K562 (cell line): Measurements from ENCODE around the gene PDE1C. TPM values are rescaled to one million over a fixed set of nuclear protein-coding genes. Genes with fewer than 3 reads are reported as not detected.
A peak's percentile ranks its signal among the peaks of the same experiment; 100 is the strongest.

Source experiments
- TEAD1 ChIP-seq, 2 experiments: fragments of 450-650 bp in 1 of 2; sonication (generic) in 1 of 2; formaldehyde crosslinking; IDR thresholded peaks; 2 replicates each; pipeline versions ENCODE4 v1.4.0 to v1.8.0; 2020 to 2022; ENCODE audit warnings: mild to moderate bottlenecking in 2 of 2, missing genetic modification reagents in 1 of 2
- polyA plus RNA-seq, 8 experiments: library from polyadenylated mRNA; depleted of rRNA in 4 of 8; stranded (reverse) in 5 of 8; unstranded in 3 of 8; fragments of >200 nt; fragmentation: Nextera tagmentation in 2 of 8; fragmentation: Illumina TruSeq in 1 of 8; extraction: Ambion mirVana in 2 of 8; extraction: Trizol in 1 of 8; gene quantifications; 2 replicates each; pipeline versions ENCODE4 v1.2.1 to v1.2.3, GENCODE V29; 2011 to 2014; ENCODE audit warnings: inconsistent platforms in 1 of 8, missing spikeins in 1 of 8
- total RNA-seq, 7 experiments: library from RNA; depleted of rRNA in 6 of 7; stranded (reverse); fragments of >200 nt in 6 of 7; fragmentation: Illumina TruSeq in 2 of 7; extraction: Trizol in 2 of 7; gene quantifications; 2 replicates each; pipeline versions ENCODE4 v1.2.1 to v1.2.3, GENCODE V29; 2011 to 2021; ENCODE audit warnings: low replicate concordance in 1 of 7
- TF ChIP-seq, protein P1 (sequence below): fragments of 450-650 bp; IDR thresholded peaks from 2 replicates; pipeline ENCODE4 v1.6.1; 2018; ENCODE audit not compliant: partially characterized antibody
- TF ChIP-seq, protein P2 (sequence below): fragments of 250-450 bp; sonication (Bioruptor Pico); IDR thresholded peaks from 2 replicates; pipeline ENCODE4 v1.8.0; 2021; ENCODE audit warnings: mild to moderate bottlenecking, moderate library complexity

The PDE1C gene
- total and polyA plus RNA-seq, 9 of the 15 experiments (the other 6 are each of a cell fraction or from before 2014, with no cell fraction given) = under 0.01 to 0.01 TPM; not detected in 7

DNA sequence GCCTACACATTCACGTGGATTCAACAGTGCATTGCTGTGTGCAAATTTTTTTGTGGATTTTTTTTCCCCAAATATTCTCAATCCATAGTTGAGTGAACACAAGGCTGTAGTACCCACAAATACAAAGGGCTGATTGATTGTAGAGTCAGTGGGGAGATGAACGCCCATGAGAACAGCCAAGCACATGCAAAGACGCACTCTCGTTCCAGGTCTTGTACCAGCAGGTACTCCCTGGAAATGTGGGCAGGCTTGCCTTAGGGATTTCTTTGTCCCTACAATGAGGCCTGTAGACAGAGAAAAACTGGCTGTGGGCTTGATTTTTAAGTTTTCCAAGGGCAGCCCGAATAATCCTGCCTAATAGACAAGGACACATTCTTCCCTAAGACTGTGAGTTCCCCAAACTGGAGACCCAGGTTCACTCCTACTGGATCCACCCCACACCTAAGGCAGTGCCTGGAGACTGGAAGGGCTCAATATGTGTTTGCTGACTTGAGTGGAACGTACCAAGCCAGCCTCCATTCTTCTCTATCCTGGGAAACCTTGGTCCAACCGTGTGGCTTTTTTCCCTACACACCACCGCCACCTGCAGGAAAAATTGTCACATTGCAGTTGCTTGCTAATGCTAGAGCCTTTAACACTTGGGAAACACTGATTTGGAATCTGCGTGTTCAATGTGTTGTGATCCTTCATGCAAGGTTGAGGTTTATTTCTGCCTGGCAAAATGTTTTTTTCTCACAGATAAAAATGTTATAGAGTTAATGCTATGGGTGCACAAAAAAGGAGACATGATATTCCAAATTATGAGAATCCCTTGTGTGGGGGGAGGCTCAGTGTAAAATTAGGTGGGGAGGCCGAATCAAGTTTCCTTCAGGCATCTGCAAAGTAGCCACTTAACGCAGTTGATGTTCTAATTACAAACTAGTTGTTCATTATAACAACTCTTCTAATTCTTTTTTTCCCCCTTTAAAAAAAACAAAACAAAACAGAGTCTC lies 333.9 kb downstream of the PDE1C start (continued):
- TF ChIP-seq TEAD1 (CRISPR knock-in tag; IDR thresholded peaks at IDR 0.05) = 0 out of 4 replicates have a peak, but pooled peaks of 1 of the 2 experiments have one; percentile 9
- TF ChIP-seq, protein P1, sequence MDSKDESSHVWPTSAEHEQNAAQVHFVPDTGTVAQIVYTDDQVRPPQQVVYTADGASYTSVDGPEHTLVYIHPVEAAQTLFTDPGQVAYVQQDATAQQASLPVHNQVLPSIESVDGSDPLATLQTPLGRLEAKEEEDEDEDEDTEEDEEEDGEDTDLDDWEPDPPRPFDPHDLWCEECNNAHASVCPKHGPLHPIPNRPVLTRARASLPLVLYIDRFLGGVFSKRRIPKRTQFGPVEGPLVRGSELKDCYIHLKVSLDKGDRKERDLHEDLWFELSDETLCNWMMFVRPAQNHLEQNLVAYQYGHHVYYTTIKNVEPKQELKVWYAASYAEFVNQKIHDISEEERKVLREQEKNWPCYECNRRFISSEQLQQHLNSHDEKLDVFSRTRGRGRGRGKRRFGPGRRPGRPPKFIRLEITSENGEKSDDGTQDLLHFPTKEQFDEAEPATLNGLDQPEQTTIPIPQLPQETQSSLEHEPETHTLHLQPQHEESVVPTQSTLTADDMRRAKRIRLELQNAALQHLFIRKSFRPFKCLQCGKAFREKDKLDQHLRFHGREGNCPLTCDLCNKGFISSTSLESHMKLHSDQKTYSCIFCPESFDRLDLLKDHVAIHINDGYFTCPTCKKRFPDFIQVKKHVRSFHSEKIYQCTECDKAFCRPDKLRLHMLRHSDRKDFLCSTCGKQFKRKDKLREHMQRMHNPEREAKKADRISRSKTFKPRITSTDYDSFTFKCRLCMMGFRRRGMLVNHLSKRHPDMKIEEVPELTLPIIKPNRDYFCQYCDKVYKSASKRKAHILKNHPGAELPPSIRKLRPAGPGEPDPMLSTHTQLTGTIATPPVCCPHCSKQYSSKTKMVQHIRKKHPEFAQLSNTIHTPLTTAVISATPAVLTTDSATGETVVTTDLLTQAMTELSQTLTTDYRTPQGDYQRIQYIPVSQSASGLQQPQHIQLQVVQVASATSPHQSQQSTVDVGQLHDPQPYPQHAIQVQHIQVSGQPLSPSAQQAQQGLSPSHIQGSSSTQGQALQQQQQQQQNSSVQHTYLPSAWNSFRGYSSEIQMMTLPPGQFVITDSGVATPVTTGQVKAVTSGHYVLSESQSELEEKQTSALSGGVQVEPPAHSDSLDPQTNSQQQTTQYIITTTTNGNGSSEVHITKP = peak; percentile 84
- TF ChIP-seq, protein P2, sequence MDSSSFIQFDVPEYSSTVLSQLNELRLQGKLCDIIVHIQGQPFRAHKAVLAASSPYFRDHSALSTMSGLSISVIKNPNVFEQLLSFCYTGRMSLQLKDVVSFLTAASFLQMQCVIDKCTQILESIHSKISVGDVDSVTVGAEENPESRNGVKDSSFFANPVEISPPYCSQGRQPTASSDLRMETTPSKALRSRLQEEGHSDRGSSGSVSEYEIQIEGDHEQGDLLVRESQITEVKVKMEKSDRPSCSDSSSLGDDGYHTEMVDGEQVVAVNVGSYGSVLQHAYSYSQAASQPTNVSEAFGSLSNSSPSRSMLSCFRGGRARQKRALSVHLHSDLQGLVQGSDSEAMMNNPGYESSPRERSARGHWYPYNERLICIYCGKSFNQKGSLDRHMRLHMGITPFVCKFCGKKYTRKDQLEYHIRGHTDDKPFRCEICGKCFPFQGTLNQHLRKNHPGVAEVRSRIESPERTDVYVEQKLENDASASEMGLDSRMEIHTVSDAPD (CRISPR knock-in tag) = no peak
